ENCODE measurements around the gene GDPD5. TPM values are rescaled to one million over a fixed set of nuclear protein-coding genes. Genes with fewer than 3 reads are reported as not detected.

Gene GDPD5
- polyA plus RNA-seq, 1 donor: 24.7 TPM

DNA sequence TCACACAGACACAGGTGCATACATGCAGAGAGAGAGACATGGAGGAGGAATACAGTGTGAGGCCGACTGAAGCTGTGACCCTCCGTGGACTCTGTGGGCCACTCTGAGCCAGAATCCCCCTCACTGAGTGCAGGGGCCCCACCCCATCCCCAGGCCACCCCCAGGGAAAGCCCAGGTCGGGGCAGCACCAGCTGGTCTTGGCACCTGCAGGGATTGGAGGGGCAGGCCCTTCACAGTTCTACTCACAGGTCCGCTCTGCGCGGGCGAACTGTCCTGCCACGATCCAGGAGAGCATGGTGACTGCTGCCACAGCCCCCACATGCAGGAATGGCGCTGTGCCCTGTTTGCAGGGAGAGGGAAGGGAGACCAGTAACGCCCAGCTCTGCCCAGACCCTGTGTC, 76.5 kb downstream of the GDPD5 start:
- DNase-seq (ENCODE audit: low read depth): no peak

DNA sequence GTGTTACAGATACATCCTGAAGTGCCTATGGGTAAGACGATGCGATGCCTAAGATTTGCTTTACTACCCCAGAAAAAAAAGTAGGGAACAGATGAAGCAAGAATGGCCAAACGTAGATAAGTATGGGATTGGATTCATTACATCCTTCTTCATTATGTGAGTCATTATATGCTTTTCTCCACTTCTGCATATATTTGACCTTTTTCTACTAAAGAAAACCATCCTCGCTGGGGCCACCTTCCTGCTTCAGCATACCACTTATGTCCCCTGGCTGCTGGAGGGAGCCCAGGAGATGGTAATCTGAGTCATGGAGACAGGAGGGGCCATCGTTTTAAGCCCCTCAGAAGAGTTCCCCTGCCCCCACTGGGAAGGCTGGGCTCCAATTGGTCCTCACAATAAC, 78.3 kb downstream of the GDPD5 start:
- no peak for DNase-seq (ENCODE audit: low read depth)

GRCh38 chr11:75445315-75445953, 80.3 kb downstream of the GDPD5 start:
- DNase-seq (ENCODE audit: low read depth): no peak

DNA sequence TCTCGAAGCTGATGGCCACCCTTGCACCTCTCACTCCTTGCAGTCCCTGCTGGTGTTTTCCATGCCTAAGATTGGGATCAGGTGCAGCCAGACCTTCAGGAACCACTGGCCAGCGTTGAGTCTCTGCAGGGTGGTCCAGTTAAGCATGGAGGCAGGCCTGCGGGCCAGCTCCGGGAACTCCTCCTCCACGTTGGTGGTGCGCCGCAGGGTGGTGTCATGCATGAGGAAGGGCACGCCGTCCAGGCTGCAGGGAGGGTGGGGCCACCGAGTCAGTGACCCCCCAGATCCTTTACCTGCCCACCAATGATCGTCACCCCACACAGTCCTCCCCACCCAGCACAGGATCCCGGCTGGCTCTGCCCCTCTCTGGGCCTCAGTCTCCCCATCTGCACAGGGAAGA, 82.7 kb downstream of the GDPD5 start:
- DNase-seq (ENCODE audit: low read depth): no peak

DNA sequence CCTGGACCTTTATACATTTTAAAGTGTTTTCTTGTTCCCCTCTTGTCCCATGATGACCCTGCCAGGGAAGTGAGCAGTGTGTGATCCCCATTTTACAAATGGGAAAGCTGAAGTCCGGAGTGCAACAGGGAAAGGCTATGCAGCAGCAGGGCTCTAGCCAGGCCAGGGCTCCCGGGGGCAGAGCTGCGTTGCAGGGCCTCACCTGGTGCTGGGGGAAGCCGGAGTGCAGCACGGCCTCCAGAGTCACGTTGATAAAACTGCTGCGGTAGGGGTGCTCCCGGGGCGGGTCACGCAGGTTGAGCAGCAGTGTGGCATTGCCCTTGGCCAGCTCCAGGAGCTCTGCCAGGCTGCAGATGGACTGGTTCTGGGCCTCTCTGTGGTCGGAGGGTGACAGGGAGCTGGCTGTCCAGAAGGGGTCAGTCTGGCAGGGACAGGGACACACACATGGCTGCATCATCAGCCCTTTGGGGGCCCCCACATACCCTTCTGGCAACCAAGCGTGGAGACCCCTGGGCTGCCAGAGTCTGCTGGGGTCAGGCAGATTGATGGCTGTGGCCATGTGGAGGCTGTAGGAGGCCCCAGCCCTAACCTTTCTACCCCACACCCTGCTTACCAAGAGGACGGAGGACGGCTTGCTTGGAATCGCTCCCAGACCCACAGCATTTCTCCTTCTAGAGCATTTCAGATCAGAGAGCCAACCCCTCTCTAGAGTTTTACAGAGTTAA, 83.4 kb downstream of the GDPD5 start:
- DNase-seq (ENCODE audit: low read depth): no peak

GRCh38 chr11:75441804-75442132, 84.0 kb downstream of the GDPD5 start:
- no peak for DNase-seq (ENCODE audit: low read depth)

- DNase-seq (ENCODE audit: low read depth): no peak
Observed at GRCh38 chr11:75440960-75441803, 84.6 kb downstream of the GDPD5 start.

DNA sequence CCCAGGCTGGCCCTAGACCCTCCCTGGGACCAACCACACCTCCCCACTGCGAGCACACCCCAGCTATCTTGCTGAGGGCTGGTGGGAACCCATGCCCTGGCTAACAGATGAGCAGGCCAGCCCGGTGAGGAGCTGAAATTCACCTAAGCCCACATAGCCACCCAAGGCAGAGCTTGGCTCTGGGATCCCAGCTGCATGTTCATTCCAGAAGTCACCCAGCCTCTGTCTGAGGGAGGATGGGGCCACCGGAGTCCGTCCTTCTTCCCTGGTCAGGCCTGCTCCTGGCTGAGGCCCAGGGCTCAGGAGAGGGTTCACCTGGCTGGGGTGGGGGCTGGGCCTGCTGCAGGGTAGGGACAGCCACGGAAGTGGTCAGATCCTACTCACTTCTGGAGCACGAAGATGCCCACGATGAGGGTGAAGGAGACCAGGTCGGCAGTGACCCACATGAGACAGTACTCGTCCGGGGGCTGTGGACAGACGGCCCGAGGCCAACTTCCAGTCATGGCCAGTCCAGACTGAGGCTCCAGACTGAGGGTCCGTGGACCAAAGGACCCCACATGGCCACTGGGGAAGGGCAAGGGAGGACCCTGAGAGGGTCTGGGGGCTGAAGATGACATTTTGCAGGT, 86.1 kb downstream of the GDPD5 start:
- no peak for DNase-seq (ENCODE audit: low read depth)

DNA sequence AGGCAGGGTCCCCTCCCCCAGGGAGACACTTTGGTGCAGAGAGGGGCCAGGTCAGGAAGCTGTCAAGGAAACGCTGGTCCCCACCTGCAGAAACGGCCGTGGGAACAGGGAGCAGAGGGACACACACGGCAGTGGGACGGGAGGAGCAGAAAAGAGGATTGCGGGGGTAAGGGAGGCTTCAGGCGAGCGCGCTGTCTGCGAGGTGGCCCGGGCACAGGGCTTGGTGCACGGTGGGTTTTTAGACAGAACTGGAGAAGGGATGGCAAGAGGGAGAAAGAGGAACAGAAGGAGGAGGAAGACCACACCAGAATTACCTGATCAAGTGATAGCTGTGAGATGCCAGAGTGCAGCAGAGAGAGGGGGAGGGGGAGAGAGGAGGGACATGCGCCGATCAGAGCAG, 86.7 kb downstream of the GDPD5 start:
- DNase-seq (ENCODE audit: low read depth): no peak

DNA sequence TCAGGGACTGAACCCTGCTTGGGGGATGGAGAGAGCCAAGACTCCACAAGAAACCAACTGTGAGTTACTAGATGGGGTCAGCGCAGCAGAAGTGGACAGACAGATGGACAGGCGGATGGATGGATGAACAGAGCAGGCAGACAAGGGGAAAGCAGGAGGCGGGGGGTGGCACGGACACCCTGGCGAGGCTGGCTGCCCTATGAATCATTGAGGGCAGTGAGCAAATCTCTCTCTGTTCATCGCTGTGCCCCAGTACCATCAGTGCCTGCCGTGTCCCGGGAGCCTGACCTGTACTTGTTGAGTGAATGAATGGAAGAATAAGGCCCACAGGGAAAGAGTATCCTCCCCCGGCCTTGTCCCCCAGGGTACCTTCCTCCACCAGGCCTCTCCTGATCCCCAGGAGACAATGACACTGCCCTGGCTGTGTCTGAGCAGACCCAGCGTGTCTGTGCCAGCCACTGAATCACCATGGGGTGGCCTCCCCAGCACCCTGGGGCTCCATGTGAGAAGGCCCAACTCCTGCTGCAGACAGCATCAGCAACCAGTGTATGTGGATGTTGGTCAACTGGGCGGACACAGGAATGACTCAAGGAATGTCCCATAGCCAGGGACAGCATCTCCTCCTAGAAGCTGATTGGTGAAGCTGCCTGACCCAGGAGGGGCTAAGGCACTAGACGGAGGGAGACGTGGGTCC, 87.6 kb downstream of the GDPD5 start:
- no peak for DNase-seq (ENCODE audit: low read depth)

- DNase-seq (ENCODE audit: low read depth): no peak
Observed at GRCh38 chr11:75436806-75437205, 88.9 kb downstream of the GDPD5 start.

DNA sequence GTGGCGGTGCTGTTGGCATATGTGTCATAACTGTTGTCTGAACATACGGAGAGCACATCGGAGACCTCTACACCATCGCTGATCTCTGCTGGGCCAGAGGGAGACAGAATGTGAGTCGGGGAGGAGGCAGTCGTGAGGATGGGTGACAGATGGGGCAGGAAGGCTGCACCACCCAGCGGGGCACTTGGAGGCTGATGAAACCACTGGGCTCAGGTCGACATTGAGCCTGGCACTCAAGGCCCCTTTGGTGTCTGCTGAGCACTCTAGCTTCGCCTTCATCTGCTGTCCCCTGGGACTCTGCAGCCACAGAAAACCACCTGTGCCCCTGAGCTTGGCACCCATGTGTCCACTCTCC, 90.2 kb downstream of the GDPD5 start:
- DNase-seq (ENCODE audit: low read depth): no peak

DNA sequence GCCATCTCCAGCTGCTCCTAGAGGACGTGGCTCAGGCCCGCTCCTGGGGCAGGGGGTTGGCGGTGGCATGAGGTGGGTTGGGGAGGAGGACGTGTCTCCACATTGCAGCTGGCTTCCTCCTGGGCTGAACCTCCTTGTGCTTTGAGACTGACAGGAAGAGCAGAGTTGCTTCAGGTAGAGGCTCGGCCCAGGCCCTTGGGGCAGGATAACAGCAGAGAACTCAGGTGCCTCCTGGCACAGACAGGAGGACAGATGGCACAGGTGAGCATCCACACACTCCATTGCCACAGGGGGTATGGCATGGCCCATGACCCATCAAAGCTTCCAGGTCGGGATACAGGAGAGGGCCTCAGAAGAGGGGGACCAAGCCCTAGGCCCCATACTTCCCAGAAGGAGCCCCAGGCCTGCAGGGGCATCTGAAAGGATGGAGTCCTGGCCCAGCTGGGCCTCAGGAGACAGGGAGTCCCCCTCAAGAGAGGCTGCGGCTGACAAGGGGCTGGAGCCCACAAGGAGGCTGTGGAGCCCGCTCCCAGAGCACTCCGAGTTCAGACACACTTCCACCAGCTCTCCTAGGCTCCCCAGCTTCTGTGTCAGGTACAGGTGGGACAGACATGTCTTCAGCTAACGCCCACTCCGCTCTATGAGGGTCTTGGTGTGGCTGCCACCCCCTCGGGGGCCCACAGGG, 90.7 kb downstream of the GDPD5 start:
- DNase-seq (ENCODE audit: low read depth): no peak

GRCh38 chr11:75434051-75434450, 91.7 kb downstream of the GDPD5 start:
- DNase-seq (ENCODE audit: low read depth): no peak

DNA sequence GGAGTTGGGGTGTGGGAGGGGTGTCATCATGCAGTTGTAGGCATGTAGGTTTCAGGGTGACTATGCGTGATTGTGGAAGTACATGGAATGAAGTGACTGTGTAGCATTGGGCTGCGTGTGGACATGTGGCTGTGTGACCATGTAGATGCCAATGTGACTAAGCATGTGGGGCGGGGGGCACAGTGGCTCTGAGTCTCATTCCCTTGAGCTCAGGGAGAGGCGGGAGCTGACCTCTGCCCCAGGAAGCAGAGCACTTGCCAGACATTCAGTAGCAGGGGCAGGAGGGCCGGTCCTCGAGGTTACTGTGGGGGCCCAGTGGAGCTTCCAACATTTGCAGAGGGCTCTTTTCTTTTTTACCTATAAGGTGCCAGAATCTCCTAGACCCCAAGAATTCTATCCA, 92.3 kb downstream of the GDPD5 start:
- DNase-seq (ENCODE audit: low read depth): no peak

GRCh38 chr11:75432911-75433321, 92.8 kb downstream of the GDPD5 start, which contains the start of gene KLHL35:
TSS of gene KLHL35 (minus strand) at chr11:75433203. CDS start at chr11:75430629, 2,574 bp downstream.
- DNase-seq (ENCODE audit: low read depth): no peak

GRCh38 chr11:75431533-75432525, 93.9 kb downstream of the GDPD5 start:
- no peak for DNase-seq (ENCODE audit: low read depth)

DNA sequence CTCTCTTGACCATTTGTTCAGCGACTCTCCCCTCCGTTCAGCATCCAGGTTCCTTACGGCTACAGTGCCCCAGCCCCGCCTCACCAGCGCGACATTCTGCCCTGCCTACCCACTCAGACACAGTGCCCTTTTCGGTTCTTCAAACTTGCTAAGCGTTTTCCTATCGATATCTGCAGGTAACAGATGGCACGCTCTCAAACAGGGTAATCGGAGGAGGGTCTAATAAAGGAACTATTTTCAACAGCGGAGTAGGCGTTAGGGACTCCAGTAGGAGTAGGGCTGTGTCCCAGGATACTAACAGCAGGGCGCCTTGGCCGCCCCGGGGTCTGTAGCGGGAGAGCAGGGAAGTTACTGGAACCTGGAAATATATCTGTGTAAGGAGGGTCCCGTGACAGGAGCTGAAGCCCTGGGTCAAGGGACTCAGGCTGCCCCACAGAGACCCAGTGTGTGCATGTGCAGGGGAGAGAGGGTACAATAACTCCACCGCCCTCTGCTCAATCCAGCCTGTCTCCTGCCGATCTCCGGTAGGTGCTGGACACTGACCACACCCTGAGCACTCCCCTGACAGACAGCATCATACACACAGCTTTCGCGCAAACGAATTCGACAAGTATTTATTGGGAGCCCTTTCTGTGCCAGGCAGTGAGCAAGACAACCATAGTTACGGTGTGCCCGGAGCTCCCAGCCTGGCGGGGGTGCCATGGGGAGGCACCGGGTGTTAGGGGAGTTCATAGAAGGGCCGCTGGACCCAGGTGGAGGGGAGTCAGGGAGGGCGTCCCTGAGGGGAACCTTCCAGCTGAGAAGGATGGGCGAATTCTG, 94.8 kb downstream of the GDPD5 start:
- DNase-seq (ENCODE audit: low read depth): no peak
